Activated naive CD4-positive, alpha-beta T cell treated with anti-CD3 and anti-CD28 coated beads, Interleukin-2, amount 50 U/mL, for 24 hours (primary cell): ENCODE data around the gene PGLYRP2.

Experiments
- H3K27ac Mint-ChIP-seq: one replicate; pipeline ENCODE4 v1.8.0; 2021; ENCODE audit warnings: mild to moderate bottlenecking, mixed read lengths
- H3K27me3 Mint-ChIP-seq: one replicate; pipeline ENCODE4 v1.8.0; 2021; ENCODE audit warnings: mixed read lengths
- H3K36me3 Mint-ChIP-seq: one replicate; pipeline ENCODE4 v1.8.0; 2021; ENCODE audit warnings: mixed read lengths
- H3K4me1 Mint-ChIP-seq: one replicate; pipeline ENCODE4 v1.8.0; 2021; ENCODE audit warnings: mixed read lengths
- H3K4me3 Mint-ChIP-seq: one replicate; pipeline ENCODE4 v1.8.0; 2021; ENCODE audit warnings: mild to moderate bottlenecking, mixed read lengths
- H3K9me3 Mint-ChIP-seq: one replicate; pipeline ENCODE4 v1.8.0; 2021; ENCODE audit warnings: mixed read lengths

PGLYRP2 gene

DNA sequence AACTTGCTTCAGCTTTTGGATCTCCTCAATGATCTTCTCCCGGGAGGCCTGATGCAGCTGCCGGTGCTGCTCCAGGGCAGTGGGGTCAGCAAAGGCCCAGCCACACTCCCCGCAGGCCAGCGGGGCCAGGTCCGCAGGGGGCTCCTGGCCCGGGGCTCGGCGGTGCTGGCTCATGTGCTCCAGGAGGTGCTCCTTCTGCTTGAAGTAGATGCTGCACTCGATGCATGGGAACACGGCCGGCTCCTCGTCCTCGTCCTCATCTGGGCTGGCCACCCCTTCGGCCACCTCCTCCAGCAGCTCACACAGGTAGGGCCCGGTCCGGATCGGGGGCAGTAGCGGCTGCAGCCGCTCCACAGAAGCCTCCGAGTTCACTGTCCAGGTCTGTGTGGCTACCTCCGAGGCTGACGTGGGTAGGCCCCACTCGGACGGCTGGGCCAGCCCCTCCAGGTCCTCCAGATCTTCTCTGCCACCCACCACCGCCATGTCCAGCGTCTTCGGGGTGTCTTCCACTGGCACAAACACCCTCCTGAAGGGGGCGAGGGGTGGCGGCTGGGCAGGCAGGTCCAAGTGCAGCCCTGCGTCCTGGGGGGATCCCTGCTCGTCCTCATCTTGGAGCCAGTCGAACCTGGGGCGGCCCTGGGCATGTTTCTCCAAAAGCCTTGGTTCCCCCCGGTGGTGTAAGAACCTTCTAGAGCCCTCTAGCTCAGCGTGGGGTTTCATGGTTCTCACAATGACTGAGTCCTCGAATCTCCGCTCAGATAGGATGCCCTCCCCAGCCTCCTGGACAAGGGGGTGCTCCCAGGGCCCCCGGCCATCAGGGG is 39.3 kb downstream of the PGLYRP2 start:
- Mint-ChIP-seq H3K9me3 (no peaks in the 10 kb centered on the region), H3K4me1 (no peaks in the 10 kb centered on the region), H3K36me3 (no peaks in the 10 kb centered on the region), H3K27ac (no peak overlapping the region), H3K27me3 (no peaks in the 10 kb centered on the region), H3K4me3 (no peak overlapping the region)

DNA sequence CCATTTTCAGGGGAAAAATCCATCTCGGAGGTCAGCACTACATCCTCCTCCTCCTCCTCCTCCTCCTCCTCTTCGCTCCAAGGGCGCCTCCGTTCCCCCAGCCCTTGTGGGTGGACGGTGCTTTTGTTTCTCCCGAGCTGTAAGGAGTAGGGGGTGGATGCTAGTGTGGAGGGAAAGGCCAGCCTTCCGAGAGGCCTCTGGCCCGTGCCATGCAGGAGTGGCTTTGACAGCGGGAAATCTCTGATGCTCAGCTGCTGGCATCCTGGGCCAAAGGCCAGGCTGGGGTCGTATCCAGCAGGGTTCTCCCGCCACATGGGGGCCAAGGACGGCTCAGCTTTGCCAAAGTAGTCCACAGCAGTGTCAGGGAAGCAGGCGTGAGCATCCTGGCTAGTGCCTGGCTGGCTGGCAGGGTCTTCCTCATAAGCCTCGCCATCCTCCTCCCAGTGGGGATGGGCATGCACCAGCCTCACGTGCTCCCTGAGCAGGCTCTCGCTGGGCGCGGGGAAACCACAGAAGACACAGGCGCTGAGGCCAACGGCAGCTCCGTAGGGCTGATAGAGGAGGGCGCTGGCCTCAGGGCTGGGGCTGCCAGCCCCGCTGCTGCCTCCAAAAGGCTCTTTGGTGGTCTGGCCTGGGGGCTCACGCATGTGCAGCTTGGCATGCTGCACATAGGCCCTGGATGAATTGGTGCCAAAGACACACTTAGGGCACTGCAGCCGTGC is 40.1 kb downstream of the PGLYRP2 start:
- Mint-ChIP-seq H3K36me3 (no peaks in the 10 kb centered on the region), H3K27ac (no peak overlapping the region), H3K27me3 (no peaks in the 10 kb centered on the region), H3K4me1 (no peaks in the 10 kb centered on the region), H3K9me3 (no peaks in the 10 kb centered on the region), H3K4me3 (no peak overlapping the region)

DNA sequence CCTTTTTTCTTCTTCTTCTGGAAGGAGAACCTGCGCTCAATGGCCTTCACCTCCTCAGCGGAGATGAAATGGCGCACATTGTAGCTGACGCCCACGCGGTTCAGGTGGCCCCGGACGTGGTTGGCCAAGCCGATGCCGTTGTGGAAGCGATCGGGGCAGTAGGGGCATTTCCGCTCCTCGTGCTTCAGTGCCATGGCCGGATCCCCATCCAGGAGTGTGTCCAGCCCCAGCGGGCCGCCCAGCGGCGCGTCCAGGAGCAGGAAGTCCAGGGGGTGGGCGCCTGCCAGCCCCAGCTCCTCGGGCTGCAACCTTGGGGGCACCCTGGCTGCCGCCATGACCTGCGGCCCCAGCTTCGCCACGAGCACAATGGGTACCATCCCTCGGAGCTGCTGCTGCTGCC is 40.7 kb downstream of the PGLYRP2 start:
- Mint-ChIP-seq H3K9me3 (no peaks in the 10 kb centered on the region), H3K36me3 (no peaks in the 10 kb centered on the region), H3K27ac (no peak overlapping the region), H3K4me1 (peaks cover 1% of the 10 kb centered on the region), H3K4me3 (no peak overlapping the region), H3K27me3 (no peaks in the 10 kb centered on the region)

DNA sequence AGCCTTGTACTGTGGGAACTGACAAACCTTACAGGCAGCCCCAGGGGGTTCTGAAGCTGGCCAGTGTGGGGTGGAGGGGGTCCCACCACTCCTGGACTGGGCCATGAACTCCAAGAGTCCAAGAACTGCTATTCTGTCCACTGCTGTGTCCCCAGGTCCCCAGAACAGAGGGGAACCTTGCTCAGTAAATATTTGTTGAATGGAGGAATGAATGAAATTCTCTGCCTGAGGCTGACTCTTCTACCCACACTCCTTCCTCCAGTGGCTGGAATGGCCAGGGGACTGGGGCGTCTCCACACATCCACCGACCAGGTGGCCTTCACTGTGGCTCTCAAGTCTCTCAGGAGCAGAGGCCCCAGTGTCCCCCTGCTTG is 41.2 kb downstream of the PGLYRP2 start:
- Mint-ChIP-seq H3K9me3 (no peaks in the 10 kb centered on the region), H3K27ac (no peak overlapping the region), H3K4me3 (no peak overlapping the region), H3K36me3 (no peaks in the 10 kb centered on the region), H3K4me1 (peaks cover 6% of the 10 kb centered on the region), H3K27me3 (no peaks in the 10 kb centered on the region)

DNA sequence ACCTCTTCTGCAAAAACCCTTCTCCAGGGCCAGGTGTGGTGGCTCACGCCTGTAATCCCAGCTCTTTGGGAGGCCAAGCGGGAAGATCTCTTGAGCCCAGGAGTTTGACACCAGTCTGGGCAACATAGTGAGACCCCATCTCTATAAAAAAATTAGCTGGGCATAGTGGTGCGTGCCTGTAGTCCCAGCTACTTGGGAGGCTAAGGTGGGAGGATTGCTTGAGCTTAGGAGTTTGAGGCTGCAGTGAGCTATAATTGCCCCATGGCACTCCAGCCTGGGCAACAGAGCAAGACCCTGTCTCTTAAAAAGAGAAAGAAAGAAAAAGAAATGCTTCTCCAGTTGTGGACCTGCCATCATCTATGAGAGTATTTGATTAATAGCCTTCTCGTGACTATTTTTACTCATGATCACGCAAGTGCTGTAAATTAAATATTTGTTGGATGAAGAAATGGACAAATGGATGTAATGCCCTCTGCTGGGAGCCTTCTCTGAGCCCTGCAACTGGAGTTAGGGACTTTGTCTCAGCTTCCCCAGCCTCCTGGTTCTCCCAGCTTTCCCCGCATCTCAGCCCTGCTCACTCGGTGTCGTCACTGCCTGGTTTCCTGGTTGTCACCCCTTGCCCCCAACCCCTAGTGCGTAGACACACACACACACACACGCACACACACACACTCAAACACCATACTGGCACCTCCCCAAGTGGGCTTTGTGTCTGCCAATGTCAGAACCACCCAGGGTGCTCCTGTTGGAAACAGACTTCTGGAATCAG is 41.8 kb downstream of the PGLYRP2 start:
- Mint-ChIP-seq H3K27me3 (no peaks in the 10 kb centered on the region), H3K9me3 (no peaks in the 10 kb centered on the region), H3K4me3 (no peak overlapping the region), H3K27ac (no peak overlapping the region), H3K36me3 (no peaks in the 10 kb centered on the region), H3K4me1 (peaks cover 8% of the 10 kb centered on the region)

DNA sequence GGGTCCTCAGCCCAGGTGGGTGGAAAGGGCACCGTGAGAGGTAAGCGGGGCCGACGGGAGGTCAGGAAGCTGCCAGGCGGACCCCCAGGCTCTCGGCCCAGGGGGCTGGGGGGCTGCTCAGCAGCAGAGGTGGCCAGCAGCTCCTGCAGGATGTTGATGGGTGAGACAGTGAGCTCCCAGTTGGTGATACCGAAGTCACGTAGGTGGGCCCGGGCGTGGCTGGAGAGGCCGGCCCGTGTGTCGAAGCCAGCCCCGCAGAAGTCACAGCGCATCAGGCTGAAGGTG is 42.5 kb downstream of the PGLYRP2 start:
- Mint-ChIP-seq H3K27ac (no peak overlapping the region), H3K4me1 (peaks cover 8% of the 10 kb centered on the region), H3K9me3 (no peaks in the 10 kb centered on the region), H3K4me3 (no peak overlapping the region), H3K36me3 (no peaks in the 10 kb centered on the region), H3K27me3 (no peaks in the 10 kb centered on the region)

DNA sequence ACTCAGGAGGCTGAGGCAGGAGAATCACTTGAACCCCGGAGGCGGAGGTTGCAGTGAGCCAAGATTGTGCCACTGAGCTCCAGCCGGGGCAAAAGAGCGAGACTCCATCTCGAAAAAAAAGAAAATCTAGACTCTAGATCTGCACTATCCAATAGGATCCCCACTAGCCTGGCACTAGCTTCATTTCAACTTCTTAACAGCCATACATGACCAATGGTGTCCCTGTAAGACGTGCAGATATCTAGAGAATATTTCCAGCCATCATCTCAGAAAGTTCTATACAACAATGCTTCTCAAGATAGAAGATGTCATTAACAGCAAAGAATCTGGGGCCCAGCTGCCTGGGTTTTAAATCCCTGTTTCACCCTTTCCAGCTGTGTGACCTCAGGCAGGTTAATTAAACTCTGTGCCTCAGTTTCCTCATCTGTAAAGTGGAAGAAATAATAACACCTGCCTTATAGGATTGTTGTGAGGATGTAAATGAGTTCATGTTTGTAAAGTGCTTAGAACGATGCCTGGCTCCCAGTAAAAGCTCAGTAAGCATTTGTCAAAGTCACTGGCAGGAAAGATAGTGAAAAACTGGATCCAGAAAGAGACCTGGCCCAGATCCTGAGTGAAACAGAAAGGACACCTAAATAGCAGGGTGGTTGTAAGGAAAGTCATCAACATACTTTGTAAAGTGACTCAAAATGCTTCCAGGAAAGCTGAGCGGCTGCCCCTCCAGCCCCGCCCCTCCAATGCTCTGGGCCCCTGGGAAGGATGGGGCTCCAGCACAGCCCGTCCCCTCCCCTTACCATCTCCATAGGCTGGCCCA is 43.1 kb downstream of the PGLYRP2 start:
- no peaks in the 10 kb centered on the region for H3K27me3 Mint-ChIP-seq
- H3K4me1 Mint-ChIP-seq = peaks cover 14% of the 10 kb centered on the region
- no peak overlapping the region for H3K27ac Mint-ChIP-seq
- no peaks in the 10 kb centered on the region for H3K9me3 Mint-ChIP-seq
- no peaks in the 10 kb centered on the region for H3K36me3 Mint-ChIP-seq
- no peak overlapping the region for H3K4me3 Mint-ChIP-seq

DNA sequence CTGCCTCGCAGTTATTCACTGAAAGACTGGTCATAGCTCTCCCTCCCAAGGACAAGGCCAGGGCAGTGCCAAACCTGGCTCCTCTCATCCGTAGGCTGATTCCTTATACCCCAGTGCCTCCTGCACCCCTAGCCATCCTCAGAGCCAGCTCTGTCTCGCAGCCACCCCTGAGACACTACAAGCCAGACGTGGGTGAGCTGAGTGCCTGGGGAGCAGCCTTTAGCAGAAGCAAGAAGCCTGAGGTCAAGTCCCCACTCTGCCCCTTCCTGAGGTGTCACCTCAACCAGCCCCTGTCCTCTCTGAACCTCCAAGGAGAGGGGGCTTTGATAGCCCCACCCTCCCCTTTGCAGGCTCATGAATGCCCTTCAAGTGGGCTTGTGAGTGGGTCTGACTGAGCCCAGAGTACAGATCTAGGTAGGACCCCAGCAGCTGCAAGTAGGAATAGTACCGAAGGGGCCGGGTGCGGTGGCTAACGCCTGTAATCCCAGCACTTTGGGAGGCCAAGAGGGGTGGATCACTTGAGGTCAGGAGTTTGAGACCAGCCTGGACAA is 45.7 kb downstream of the PGLYRP2 start:
- Mint-ChIP-seq H3K9me3 (no peaks in the 10 kb centered on the region), H3K27ac (peak overlapping the region; percentile 96), H3K36me3 (no peaks in the 10 kb centered on the region), H3K4me3 (peak overlapping the region; percentile 96), H3K27me3 (no peaks in the 10 kb centered on the region), H3K4me1 (peaks cover 27% of the 10 kb centered on the region)

DNA sequence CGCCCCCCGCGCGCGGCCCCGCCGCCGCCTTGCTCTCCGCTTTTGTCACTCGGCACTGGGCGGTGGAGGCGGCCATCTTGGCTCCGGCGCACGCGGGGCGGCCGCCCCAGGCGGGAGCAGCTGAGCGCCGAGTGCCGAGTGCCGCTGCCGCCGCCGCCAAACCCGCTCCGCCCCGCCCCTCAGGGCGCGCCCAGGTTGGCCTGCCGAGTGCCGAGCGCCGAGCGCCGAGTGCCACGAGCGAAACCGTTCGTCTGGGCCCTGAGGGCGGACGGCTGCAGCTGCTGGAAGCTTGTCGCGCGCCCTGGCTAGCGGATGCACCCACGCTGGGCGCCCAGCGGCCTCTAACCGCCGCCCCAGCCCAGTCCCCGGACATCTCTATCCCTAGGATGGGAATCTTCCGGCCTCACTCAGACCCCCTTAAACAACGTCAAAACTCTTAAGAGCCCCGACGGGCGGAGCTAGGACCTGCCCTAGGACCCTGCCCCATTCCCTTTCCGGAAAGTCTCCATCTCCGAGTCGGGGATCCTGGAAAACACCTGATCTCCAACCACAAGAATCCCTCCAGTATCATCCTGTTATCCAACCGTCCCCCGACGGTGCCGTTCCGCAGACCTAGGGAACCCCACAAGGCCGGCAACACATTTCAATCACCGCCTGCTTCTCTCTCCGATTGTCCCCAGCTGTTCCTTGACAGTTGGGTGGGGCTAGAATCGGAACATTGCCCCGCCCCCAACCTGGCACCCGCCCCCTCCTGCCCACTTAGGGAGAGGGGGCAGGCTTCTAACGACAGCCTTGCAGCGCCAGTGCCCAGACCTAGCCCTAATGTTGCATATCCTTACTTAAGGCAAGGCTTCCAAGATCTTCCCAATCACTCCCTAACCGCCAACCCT is 46.4 kb downstream of the PGLYRP2 start:
- peak overlapping the region; percentile 96 for H3K27ac Mint-ChIP-seq
- no peaks in the 10 kb centered on the region for H3K36me3 Mint-ChIP-seq
- no peaks in the 10 kb centered on the region for H3K27me3 Mint-ChIP-seq

DNA sequence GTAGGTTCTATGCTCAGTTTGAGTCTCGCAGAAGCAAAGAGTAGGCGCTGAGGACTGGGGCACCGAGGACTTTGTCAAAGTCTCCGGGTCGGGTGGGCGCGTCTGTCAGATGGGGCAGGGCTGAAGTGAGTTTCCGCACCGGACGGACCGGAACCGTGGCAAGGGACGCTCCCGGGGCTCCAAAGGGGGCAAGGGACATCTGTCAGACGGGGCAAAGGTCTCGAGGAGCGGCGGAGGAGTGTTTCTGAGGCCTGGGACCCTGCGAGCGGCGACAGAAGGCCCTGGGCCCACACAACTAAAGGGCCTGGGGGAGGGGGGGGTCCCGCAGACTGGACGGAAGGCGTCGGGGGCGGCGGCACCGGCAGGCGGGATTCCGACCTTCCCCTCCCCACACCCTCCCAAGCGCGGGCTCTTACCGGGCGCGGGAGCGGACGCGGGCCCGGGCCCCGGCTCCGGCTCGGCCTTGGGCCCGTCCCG is 47.2 kb downstream of the PGLYRP2 start:
- H3K4me3 Mint-ChIP-seq = peak overlapping the region; percentile 99
- peak overlapping the region; percentile 95 for H3K27ac Mint-ChIP-seq
- no peaks in the 10 kb centered on the region for H3K27me3 Mint-ChIP-seq
- H3K36me3 Mint-ChIP-seq = no peaks in the 10 kb centered on the region
- H3K4me1 Mint-ChIP-seq = peaks cover 37% of the 10 kb centered on the region
- H3K9me3 Mint-ChIP-seq = no peaks in the 10 kb centered on the region

More for the DNA sequence above, 46.4 kb downstream of the PGLYRP2 start:
- Mint-ChIP-seq H3K9me3 (no peaks in the 10 kb centered on the region), H3K4me1 (peaks cover 31% of the 10 kb centered on the region), H3K4me3 (peak overlapping the region; percentile 96)

DNA sequence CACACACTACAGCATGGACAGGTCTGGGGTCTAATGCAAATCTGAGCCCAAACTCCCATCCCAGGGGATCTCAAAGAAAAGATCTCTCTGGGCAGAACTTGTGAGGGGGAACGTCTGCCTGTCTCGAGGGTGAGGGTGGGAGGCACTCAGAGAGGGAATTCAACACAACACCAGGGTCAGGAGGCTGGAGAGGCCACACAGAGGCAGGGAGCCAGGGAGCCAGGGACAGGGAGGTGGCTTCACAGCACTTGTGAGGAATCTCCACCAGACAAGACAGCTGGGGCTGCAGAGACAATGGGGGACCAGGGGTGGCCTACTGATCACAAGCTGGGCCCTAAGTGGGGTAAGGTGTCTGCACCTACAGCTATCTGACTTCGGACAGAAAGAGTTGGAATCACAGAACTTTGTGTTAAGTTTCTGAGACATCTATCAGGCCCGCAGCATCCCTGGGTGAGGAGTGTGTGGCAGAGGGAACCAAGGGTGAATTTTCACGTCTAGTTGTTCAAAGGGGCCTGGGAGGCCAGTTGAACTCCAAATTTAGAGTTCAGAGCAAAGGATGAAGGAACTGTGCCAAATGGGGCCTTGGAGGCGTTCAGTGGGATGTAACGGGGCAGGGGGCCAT is 47.8 kb downstream of the PGLYRP2 start:
- H3K9me3 Mint-ChIP-seq = no peaks in the 10 kb centered on the region
- H3K4me3 Mint-ChIP-seq = peak overlapping the region; percentile 99
- peaks cover 38% of the 10 kb centered on the region for H3K4me1 Mint-ChIP-seq
- peaks cover under 1% of the 10 kb centered on the region for H3K36me3 Mint-ChIP-seq
- peak overlapping the region; percentile 95 for H3K27ac Mint-ChIP-seq
- H3K27me3 Mint-ChIP-seq = no peaks in the 10 kb centered on the region

DNA sequence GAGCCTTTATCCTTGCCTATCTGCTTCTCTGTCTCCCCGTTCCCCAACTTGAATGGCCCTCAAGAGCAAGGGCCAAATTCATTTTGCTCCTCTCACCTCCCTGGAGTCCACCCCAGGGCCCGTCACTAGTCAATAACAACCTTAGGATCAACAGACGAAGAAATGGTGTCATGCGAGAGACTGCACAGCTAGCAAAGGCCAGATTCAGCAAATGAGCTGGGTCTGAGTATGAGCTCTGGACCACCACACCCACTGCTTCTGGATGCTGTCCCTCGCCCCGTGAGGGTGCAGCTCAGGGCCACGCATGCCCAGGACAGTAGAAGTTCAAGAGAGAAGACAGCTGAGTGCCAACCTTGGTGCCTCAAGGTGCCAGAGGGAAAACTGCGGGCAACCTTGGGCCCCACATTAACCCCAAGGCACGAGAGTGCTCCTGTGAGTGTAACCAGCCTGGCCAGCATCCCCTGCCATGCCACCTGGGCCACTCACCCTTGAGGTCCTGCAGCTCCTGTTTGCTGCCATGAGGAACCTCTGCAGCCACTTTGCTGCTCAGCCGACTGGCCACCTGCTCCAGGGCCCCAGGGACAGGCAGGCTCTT is 48.7 kb downstream of the PGLYRP2 start:
- H3K4me1 Mint-ChIP-seq = peaks cover 44% of the 10 kb centered on the region
- H3K27me3 Mint-ChIP-seq = no peaks in the 10 kb centered on the region
- peaks cover 7% of the 10 kb centered on the region for H3K36me3 Mint-ChIP-seq
- peak overlapping the region; percentile 99 for H3K4me3 Mint-ChIP-seq
- no peaks in the 10 kb centered on the region for H3K9me3 Mint-ChIP-seq
- H3K27ac Mint-ChIP-seq = no peak overlapping the region

DNA sequence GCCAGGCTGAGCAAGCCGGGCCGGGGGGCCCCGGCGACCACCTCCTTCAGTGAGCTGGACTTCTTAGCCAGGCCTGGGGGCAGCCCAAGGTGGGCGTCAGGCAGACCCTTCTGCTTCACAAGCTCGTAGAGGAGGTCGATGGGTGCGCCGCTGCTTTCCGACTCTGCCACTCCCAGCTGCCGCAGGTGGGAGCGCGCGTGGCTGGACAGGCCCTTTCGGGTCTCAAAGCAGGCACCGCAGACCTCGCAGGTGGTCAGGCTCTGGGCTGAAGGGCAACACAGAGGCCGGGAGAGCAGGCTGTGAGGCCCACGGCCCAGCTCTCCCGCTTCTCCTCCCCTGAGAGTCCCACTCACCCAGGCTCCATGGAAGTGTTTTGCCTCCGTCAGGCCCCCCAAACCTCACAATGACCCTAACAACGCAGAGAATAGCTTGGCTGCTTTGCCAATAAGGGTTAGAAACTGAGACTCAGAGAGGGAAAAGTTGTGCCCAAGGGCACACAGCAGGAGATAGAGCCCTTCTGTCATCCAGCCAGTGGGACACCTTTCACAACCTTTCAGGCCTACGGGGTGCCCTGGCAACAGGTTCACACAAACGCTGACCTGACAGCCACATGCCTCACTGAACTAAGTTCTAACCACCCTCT is 49.4 kb downstream of the PGLYRP2 start:
- H3K36me3 Mint-ChIP-seq = peaks cover 7% of the 10 kb centered on the region
- H3K27me3 Mint-ChIP-seq = no peaks in the 10 kb centered on the region
- peaks cover 44% of the 10 kb centered on the region for H3K4me1 Mint-ChIP-seq
- no peaks in the 10 kb centered on the region for H3K9me3 Mint-ChIP-seq
- H3K27ac Mint-ChIP-seq = no peak overlapping the region
- peak overlapping the region; percentile 99 for H3K4me3 Mint-ChIP-seq
